ENCODE measurements around the gene TCERG1. TPM values are rescaled to one million over a fixed set of nuclear protein-coding genes. Genes with fewer than 3 reads are reported as not detected.

The TCERG1 gene
- total RNA-seq, 2 donors from 2014 or later = 82.3 to 133 TPM

- Mint-ChIP-seq H3K27me3 (no peaks in the 10 kb centered on the region), H3K9me3 (no peaks in the 10 kb centered on the region), H3K4me3 (no peak overlapping the region), H3K4me1 (ENCODE audit: low read depth in 2 of 2) (peaks cover 8 to 10% of the 10 kb centered on the region in 2 donors), H3K36me3 (peaks cover 45% of the 10 kb centered on the region), H3K27ac (peak overlapping the region in 1 of 2 donors; percentile 51)
- no peak for DNase-seq (ENCODE audit: low spot score)
- no peak for ATAC-seq
Measured at GRCh38 chr5:146467760-146468159, 20.6 kb downstream of the TCERG1 start.

DNA sequence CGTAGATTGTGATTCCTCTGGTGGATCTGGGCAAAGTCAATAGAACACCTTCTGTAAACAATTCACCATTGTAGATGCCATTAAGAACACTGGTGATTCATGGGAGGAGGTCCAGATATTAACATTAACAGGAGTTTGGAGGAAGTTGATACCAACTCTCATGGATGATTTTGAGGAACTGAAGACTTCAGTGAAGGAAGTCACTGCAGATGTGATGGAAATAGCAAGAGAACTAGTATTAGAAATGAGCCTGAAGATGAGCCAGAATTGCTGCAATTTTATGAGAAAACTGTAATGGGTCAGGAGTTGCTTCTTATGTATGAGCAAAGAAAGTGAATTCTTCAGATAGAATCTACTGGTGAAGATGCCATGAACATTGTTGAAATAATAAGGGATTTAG, 26.9 kb downstream of the TCERG1 start:
- no peak for DNase-seq (ENCODE audit: low spot score)
- H3K27ac Mint-ChIP-seq = no peak overlapping the region
- no peaks in the 10 kb centered on the region for H3K9me3 Mint-ChIP-seq
- peaks cover 42% of the 10 kb centered on the region for H3K36me3 Mint-ChIP-seq
- H3K4me1 Mint-ChIP-seq (ENCODE audit: low read depth in 2 of 2) = peaks cover 4% of the 10 kb centered on the region in 2 donors
- ATAC-seq = no peak
- no peaks in the 10 kb centered on the region for H3K27me3 Mint-ChIP-seq
- H3K4me3 Mint-ChIP-seq = no peak overlapping the region

DNA sequence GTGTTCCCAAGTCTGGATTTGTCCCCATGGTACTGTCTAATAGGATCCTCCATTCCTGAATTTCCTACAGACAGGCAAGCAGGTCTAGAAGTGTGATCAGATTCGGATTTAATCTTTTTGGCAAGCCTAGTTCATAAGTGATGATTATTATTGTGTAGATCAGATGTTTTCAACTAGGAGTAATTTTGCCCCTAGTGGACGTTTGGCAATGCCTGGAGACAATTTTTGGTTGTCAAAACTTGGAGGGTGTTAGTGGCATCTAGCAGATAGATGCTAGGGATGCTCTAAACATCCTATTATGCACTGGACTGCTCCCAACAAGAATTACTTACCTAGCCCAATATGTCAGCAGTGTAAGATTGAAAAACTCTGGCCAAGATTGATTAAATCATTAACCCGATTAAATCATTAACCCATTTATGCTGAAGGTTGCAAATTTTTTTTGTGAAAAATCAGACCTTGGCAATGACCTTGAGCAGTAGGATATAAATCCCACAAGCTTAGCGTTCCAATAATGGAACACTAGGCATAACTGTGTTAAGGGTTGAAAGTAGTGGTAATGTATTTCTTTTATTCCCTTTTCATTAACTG, 28.2 kb downstream of the TCERG1 start:
- peaks cover 4% of the 10 kb centered on the region in 2 donors for H3K4me1 Mint-ChIP-seq (ENCODE audit: low read depth in 2 of 2)
- H3K27me3 Mint-ChIP-seq = no peaks in the 10 kb centered on the region
- ATAC-seq (no peak), DNase-seq (ENCODE audit: low spot score) (no peak)
- no peak overlapping the region for H3K4me3 Mint-ChIP-seq
- peaks cover 46% of the 10 kb centered on the region for H3K36me3 Mint-ChIP-seq
- no peak overlapping the region for H3K27ac Mint-ChIP-seq
- no peaks in the 10 kb centered on the region for H3K9me3 Mint-ChIP-seq

- ATAC-seq (no peak), DNase-seq (ENCODE audit: low spot score) (no peak)
- Mint-ChIP-seq H3K4me3 (no peak overlapping the region), H3K27me3 (no peaks in the 10 kb centered on the region), H3K4me1 (ENCODE audit: low read depth in 2 of 2) (peaks cover 4% of the 10 kb centered on the region in 2 donors), H3K36me3 (peaks cover 43% of the 10 kb centered on the region), H3K27ac (no peak overlapping the region), H3K9me3 (no peaks in the 10 kb centered on the region)
Measured at GRCh38 chr5:146475906-146476305, 28.8 kb downstream of the TCERG1 start.

DNA sequence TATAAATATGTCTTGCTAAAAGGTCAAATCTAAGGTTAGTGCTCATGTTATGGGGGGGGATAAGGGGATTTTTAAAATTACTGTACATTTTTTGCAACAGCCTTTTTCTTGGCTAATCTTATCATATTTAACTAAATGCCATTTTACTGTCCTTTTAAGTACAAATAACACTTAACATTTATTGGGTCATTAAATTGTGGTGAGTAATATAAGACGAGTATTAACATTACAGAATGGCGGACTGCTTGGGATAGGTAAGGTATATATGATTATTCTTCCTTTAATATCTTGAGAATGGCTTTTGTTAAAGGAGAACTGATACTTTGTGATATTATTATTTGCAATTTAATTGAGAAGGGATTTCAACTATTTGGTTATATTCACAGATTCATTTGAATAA, 35.6 kb downstream of the TCERG1 start:
- H3K27ac Mint-ChIP-seq = no peak overlapping the region
- H3K4me3 Mint-ChIP-seq = no peak overlapping the region
- no peaks in the 10 kb centered on the region for H3K4me1 Mint-ChIP-seq (ENCODE audit: low read depth in 2 of 2)
- DNase-seq (ENCODE audit: low spot score) = no peak
- no peaks in the 10 kb centered on the region for H3K9me3 Mint-ChIP-seq
- no peaks in the 10 kb centered on the region for H3K27me3 Mint-ChIP-seq
- no peak for ATAC-seq
- peaks cover 50% of the 10 kb centered on the region for H3K36me3 Mint-ChIP-seq

- no peaks in the 10 kb centered on the region for H3K9me3 Mint-ChIP-seq
- DNase-seq (ENCODE audit: low spot score) = no peak
- peaks cover 56% of the 10 kb centered on the region for H3K36me3 Mint-ChIP-seq
- H3K4me1 Mint-ChIP-seq (ENCODE audit: low read depth in 2 of 2) = no peaks in the 10 kb centered on the region
- H3K27me3 Mint-ChIP-seq = no peaks in the 10 kb centered on the region
- no peak overlapping the region for H3K4me3 Mint-ChIP-seq
- no peak overlapping the region for H3K27ac Mint-ChIP-seq
- ATAC-seq = no peak
Measured at GRCh38 chr5:146484714-146485391, 37.7 kb downstream of the TCERG1 start.

DNA sequence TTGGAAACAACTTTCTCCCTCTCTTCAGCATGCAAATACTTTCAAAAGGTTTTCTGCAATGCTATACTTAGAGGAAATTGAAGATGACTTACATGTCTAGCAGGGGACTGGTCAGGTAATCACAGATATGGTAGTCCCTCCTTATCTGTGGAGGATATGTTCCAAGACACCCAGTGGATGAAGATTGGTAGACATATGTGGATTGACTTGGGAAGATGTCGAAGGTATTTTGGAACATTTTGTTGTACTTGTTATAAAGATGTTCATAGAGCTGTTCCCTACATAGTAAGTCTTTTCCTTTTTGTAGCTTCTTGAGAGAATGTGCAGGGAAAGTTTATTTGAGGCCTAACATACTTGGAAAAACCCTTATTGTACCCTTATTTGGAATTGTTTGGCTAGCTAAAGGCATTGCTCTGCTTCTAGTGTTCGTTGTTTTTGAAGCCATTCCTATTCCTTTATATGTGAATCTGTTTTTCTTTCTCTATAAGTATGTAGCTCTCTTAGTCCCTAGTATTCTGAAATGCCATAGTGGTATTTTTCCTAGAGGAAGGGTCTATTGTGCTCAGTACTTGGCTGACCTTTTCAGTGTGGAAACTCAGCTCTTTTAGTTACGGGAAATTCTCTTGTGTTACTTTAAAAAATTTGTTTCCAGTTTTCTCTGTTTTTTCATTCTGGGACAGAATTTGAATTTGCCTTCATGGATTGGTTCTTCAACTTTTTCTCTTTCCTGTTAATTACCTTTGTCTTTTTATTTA, 43.1 kb downstream of the TCERG1 start:
- H3K27ac Mint-ChIP-seq = no peak overlapping the region
- H3K4me1 Mint-ChIP-seq (ENCODE audit: low read depth in 2 of 2) = no peaks in the 10 kb centered on the region
- H3K9me3 Mint-ChIP-seq = no peaks in the 10 kb centered on the region
- ATAC-seq (no peak), DNase-seq (ENCODE audit: low spot score) (no peak)
- no peaks in the 10 kb centered on the region for H3K27me3 Mint-ChIP-seq
- no peak overlapping the region for H3K4me3 Mint-ChIP-seq
- peaks cover 36% of the 10 kb centered on the region for H3K36me3 Mint-ChIP-seq

DNA sequence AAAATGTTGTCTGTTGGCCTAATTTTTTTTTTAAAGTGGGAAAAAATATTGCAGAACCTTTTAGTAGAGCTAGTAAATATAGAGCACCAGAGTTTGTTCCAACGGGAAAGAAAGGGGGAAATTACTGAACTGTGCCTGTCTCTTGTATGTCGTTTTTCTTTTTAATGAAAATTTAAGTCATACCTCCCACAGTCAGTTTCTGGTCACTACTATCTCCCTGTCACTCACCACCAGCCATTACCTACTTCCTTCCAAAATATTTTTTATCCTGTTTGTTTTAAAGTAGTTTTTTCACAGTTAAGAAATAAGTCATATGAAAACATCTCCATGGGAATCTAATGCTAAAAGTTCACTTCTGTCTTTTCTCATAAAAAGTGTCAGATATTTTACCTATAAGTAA, 47.5 kb downstream of the TCERG1 start:
- no peak overlapping the region for H3K27ac Mint-ChIP-seq
- no peaks in the 10 kb centered on the region for H3K27me3 Mint-ChIP-seq
- no peaks in the 10 kb centered on the region for H3K9me3 Mint-ChIP-seq
- H3K4me1 Mint-ChIP-seq (ENCODE audit: low read depth in 2 of 2) = peaks cover 0 to 4% of the 10 kb centered on the region in 2 donors
- no peak overlapping the region for H3K4me3 Mint-ChIP-seq
- H3K36me3 Mint-ChIP-seq = peaks cover 24% of the 10 kb centered on the region
- no peak for ATAC-seq
- DNase-seq (ENCODE audit: low spot score) = no peak

GRCh38 chr5:146499680-146500079, 52.5 kb downstream of the TCERG1 start:
- H3K4me3 Mint-ChIP-seq = no peak overlapping the region
- ATAC-seq = no peak
- no peaks in the 10 kb centered on the region for H3K9me3 Mint-ChIP-seq
- peaks cover 0 to 4% of the 10 kb centered on the region in 2 donors for H3K4me1 Mint-ChIP-seq (ENCODE audit: low read depth in 2 of 2)
- no peak for DNase-seq (ENCODE audit: low spot score)
- H3K27me3 Mint-ChIP-seq = no peaks in the 10 kb centered on the region
- H3K27ac Mint-ChIP-seq = no peak overlapping the region
- H3K36me3 Mint-ChIP-seq = peaks cover 27% of the 10 kb centered on the region

DNA sequence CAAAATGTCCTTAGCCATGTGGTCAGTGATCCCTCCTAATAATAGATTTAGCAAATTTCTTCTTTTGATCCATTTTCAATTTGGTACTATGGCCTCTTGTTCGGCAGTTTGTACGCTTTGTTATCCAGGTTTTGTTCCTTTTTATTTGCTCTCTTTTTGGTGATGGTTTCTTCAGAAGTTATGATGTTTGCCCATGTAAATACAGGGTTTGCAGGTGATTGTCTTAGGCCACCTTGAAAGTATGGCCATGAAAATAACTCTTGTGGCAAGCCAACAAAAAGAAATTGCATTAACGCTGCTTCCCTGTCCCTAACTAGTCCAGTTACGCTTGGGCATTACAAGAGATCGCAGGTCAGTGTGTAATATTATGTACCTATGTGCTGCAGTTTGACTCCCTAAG, 60.3 kb downstream of the TCERG1 start:
- Mint-ChIP-seq H3K36me3 (peaks cover 42% of the 10 kb centered on the region), H3K27ac (no peak overlapping the region), H3K4me3 (no peak overlapping the region), H3K4me1 (ENCODE audit: low read depth in 2 of 2) (no peaks in the 10 kb centered on the region), H3K9me3 (no peaks in the 10 kb centered on the region), H3K27me3 (no peaks in the 10 kb centered on the region)
- ATAC-seq = no peak
- DNase-seq (ENCODE audit: low spot score) = no peak

GRCh38 chr5:146510559-146511125, 63.5 kb downstream of the TCERG1 start:
- Mint-ChIP-seq H3K27me3 (no peaks in the 10 kb centered on the region), H3K36me3 (peaks cover 28% of the 10 kb centered on the region), H3K27ac (no peak overlapping the region)

GRCh38 chr5:146513462-146513861, 66.3 kb downstream of the TCERG1 start:
- Mint-ChIP-seq H3K36me3 (peaks cover 15% of the 10 kb centered on the region), H3K4me3 (no peak overlapping the region), H3K4me1 (ENCODE audit: low read depth in 2 of 2) (no peaks in the 10 kb centered on the region), H3K9me3 (no peaks in the 10 kb centered on the region), H3K27ac (no peak overlapping the region), H3K27me3 (no peaks in the 10 kb centered on the region)
- ATAC-seq (no peak), DNase-seq (ENCODE audit: low spot score) (no peak)

More at GRCh38 chr5:146510559-146511125, 63.5 kb downstream of the TCERG1 start:
- Mint-ChIP-seq H3K4me1 (ENCODE audit: low read depth in 2 of 2) (no peaks in the 10 kb centered on the region), H3K4me3 (no peak overlapping the region), H3K9me3 (no peaks in the 10 kb centered on the region)
- ATAC-seq (no peak), DNase-seq (ENCODE audit: low spot score) (no peak)

DNA sequence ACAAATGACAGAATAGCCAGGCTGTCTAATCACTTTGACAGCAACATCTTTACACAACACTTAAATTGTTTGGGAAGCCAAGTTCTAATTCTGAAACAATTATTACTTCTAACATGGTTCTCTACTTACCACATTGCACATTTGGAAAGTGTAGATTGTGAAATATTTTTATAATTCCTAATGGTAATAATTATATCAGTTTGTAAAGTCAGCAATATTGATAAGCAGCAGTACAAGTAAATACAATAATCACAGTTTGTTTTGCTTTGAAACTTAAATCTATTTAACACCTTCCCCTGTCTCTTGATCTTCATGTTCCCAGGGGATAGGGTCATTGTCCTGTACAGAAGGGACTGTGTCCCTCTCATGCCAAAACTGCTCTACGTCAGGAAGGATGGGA, 67.4 kb downstream of the TCERG1 start:
- no peaks in the 10 kb centered on the region for H3K27me3 Mint-ChIP-seq
- ATAC-seq = no peak
- peaks cover 4 to 5% of the 10 kb centered on the region in 2 donors for H3K4me1 Mint-ChIP-seq (ENCODE audit: low read depth in 2 of 2)
- H3K27ac Mint-ChIP-seq = no peak overlapping the region
- no peak for DNase-seq (ENCODE audit: low spot score)
- H3K4me3 Mint-ChIP-seq = no peak overlapping the region
- peaks cover 10% of the 10 kb centered on the region for H3K36me3 Mint-ChIP-seq
- no peaks in the 10 kb centered on the region for H3K9me3 Mint-ChIP-seq

Measured in natural killer cell treated with Interleukin-12 subunit alpha and Interleukin-12 subunit beta and Interleukin-15 and Interleukin-18, amount 100 ng/mL, for 72 hours (primary cell).